Measurements from ENCODE around the gene KRT84. TPM values are rescaled to one million over a fixed set of nuclear protein-coding genes. Genes with fewer than 3 reads are reported as not detected.

Gene KRT84
- total RNA-seq, 2 donors from 2014 or later = not detected

DNA sequence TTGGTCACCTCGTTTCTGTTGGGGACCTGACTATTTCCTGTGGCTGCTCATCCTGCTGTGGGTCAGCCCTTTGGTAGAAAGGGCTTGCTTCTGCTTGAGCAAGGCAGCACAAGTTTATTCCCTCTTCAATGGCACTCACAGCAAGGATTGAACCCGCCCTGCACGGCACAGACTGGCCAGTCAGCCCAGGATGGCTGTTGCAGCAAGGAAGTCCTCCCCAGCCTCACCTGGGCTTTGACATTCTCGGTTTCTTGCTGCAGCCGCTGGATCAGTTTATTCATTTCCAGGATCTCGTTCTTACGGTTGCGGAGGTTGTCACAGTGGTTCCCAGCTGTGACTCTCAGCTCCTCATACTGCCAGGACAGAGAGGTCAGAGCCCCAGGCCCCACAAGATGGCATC is 11.2 kb upstream of the KRT84 start:
- Mint-ChIP-seq H3K36me3 (no peaks in the 10 kb centered on the region), H3K27ac (no peak overlapping the region), H3K9me3 (no peaks in the 10 kb centered on the region)
- DNase-seq (ENCODE audit: low spot score in 2 of 2) (no peak), ATAC-seq (no peak)

DNA sequence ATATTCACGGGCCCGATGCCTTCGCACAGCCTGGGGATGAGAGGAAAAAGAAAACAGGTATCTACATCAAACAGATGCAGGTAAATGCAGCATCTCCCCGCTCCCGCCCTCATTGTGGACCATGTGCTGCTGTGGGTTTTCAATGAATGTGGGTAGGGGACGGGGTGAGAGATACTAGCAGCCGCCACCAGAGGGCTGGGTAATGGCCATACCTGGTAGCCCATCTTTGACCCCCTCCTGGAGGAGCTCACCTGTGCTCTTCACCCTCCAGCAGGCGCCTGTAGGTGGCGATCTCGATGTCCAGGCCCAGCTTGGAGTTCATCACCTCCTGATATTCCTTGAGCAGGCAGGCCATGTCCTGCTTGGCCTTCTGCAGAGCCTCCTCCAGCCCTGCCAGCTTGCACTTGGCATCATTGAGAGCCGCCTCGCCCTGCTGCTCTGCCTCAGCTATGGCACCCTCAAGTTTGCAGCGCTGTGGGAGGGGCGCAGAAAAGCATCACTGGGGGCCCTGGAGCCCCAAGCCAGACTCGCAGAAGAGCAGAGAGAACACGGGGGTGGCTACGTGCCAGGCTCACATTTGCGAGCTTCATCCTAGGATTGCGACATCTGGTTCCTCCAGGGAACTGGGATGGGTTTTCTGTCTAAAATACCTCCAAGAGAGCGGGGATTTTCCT is 10.4 kb upstream of the KRT84 start:
- no peak overlapping the region for H3K27ac Mint-ChIP-seq
- no peak for DNase-seq (ENCODE audit: low spot score in 2 of 2)
- peak in 1 of 2 donors; percentile 66 for ATAC-seq
- H3K36me3 Mint-ChIP-seq = no peaks in the 10 kb centered on the region
- no peaks in the 10 kb centered on the region for H3K9me3 Mint-ChIP-seq

DNA sequence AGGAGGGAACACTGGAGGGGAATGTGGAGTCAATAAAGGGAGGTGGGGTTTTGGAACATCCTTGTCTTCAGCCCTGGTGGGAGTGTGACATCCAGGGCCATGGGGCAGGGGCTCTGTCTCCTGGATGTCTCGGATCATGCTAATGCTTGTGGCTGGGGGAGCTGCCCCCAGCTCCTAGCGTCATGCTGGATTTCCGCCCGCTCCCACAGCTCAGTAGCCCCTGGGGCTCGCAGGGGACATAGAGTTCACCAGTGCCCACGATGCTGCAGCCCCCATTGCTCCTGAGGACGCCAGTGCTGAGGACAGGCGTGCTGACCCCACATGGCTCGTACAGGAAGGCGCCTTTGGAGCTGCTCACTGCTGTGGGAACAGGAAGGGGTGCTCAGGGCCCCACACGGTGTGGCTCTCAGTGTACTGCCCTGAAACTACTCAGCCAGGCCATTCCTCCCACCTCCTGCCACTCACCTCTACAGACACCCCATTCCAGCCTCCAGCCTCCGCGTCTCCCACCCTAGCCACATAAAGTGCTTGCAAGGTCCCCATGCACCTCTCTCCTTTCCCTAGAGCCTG is 9.5 kb upstream of the KRT84 start:
- no peak for ATAC-seq
- H3K9me3 Mint-ChIP-seq = no peaks in the 10 kb centered on the region
- no peak overlapping the region for H3K27ac Mint-ChIP-seq

GRCh38 chr12:52392465-52393007 is 7.1 kb upstream of the KRT84 start:
- no peak for ATAC-seq
- Mint-ChIP-seq H3K27ac (no peak overlapping the region), H3K36me3 (no peaks in the 10 kb centered on the region), H3K9me3 (no peaks in the 10 kb centered on the region)
- DNase-seq (ENCODE audit: low spot score in 2 of 2) = no peak

More for the DNA sequence above, 9.5 kb upstream of the KRT84 start:
- H3K36me3 Mint-ChIP-seq = no peaks in the 10 kb centered on the region
- DNase-seq (ENCODE audit: low spot score in 2 of 2) = no peak

GRCh38 chr12:52391618-52392002 is 6.2 kb upstream of the KRT84 start:
- H3K27ac Mint-ChIP-seq = no peak overlapping the region
- H3K9me3 Mint-ChIP-seq = no peaks in the 10 kb centered on the region
- DNase-seq (ENCODE audit: low spot score in 2 of 2) (no peak), ATAC-seq (no peak)
- H3K36me3 Mint-ChIP-seq = no peaks in the 10 kb centered on the region

GRCh38 chr12:52390739-52391617 is 5.5 kb upstream of the KRT84 start:
- Mint-ChIP-seq H3K9me3 (no peaks in the 10 kb centered on the region), H3K36me3 (no peaks in the 10 kb centered on the region), H3K27ac (no peak overlapping the region)
- ATAC-seq (no peak), DNase-seq (ENCODE audit: low spot score in 2 of 2) (no peak)

GRCh38 chr12:52389313-52390207 is 4.1 kb upstream of the KRT84 start:
- Mint-ChIP-seq H3K36me3 (no peaks in the 10 kb centered on the region), H3K27ac (no peak overlapping the region), H3K9me3 (no peaks in the 10 kb centered on the region)
- DNase-seq (ENCODE audit: low spot score in 2 of 2) = no peak
- ATAC-seq = no peak

DNA sequence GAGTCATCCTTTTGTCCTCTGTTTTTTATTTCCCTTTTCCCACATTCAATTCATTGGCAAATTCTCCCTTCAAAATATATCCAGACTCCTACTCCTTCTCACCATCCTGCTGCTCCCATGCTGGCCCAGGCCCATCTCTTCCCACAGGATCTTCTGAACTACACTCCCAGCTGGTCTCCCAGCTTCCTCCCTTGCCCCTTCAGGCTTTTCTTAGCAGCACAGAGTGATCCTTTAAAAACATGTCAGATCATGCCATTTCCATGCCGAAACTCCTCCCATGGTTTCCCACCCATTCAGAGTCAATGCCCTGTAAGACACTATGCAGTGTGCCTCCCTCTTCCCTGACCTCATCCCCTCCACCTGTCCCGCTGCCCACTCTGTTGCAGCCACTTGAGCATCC is 2.4 kb upstream of the KRT84 start:
- no peaks in the 10 kb centered on the region for H3K9me3 Mint-ChIP-seq
- DNase-seq (ENCODE audit: low spot score in 2 of 2) (no peak), ATAC-seq (no peak)
- H3K36me3 Mint-ChIP-seq = no peaks in the 10 kb centered on the region
- no peak overlapping the region for H3K27ac Mint-ChIP-seq

DNA sequence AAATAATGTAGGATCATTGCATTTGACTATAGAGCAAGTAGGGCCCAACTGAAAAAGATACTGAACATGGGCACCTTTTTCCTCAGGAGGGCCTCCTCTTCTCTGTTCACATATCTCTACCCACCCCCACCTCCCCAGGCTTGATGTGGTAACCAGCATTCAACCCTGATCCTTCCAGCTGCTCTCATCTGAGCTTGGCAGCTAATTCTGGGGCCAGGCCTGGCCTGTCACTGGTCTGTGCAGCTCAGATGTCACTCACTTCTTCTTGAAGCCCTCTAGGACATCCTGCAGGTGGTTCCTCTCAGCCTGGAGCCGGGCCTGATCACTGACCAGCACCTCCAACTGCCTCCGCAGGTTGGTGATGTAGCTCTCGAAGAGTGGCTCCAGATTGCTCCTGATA is 2.1 kb downstream of the KRT84 start:
- Mint-ChIP-seq H3K27ac (no peak overlapping the region), H3K9me3 (no peaks in the 10 kb centered on the region), H3K36me3 (no peaks in the 10 kb centered on the region)
- ATAC-seq (no peak), DNase-seq (ENCODE audit: low spot score in 2 of 2) (no peak)

- Mint-ChIP-seq H3K36me3 (no peaks in the 10 kb centered on the region), H3K27ac (peak overlapping the region in 1 of 2 donors; percentile 59), H3K9me3 (no peaks in the 10 kb centered on the region)
- DNase-seq (ENCODE audit: low spot score in 2 of 2) (no peak), ATAC-seq (peak in 1 of 2 donors; percentile 63)
Measured at GRCh38 chr12:52382854-52383253, 2.6 kb downstream of the KRT84 start.

DNA sequence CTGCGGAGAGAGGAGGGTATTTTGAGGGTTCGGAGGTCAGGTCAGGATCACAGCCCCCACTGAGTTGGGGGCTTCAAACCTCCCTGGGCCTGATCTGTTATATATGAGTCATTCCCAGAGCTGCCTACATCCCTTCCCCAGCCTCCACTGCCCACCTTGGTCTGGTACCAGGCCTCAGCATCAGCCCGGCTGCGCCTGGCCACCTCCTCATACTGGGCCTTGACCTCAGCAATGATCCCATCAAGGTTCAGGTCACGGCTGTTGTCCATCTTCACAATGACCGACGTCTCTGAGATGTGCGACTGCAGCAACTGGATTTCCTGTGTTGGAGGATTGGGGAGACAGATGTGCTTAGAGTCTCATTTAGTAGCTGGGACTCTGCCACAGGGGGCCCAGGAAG is 4.2 kb downstream of the KRT84 start:
- no peaks in the 10 kb centered on the region for H3K36me3 Mint-ChIP-seq
- peak overlapping the region in 1 of 2 donors; percentile 61 for H3K27ac Mint-ChIP-seq
- H3K9me3 Mint-ChIP-seq = no peaks in the 10 kb centered on the region
- ATAC-seq = no peak
- no peak for DNase-seq (ENCODE audit: low spot score in 2 of 2)

GRCh38 chr12:52380271-52380694 is 5.2 kb downstream of the KRT84 start:
- Mint-ChIP-seq H3K36me3 (no peaks in the 10 kb centered on the region), H3K27ac (no peak overlapping the region), H3K9me3 (no peaks in the 10 kb centered on the region)
- ATAC-seq = no peak
- DNase-seq (ENCODE audit: low spot score in 2 of 2) = peak in 1 of 2 donors; percentile 22

DNA sequence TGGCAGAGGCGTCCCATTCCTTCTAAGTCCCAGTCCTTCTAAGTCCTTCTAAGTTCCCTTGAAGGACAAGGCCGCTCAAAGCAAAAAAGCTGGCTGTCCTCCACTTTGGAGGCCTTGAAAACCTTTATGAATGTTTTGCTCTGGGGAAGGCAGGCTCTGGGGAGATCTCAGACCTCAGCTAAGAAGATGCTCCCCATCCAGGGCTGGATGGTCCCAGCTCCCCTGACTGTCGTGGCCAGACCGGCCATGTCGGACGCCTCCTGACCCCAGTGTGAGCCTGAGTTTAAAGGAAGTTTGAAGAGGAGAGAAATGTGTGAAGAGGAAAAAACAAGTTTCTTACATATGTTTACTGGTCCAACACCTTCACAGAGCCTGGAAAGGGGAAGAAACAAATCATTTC is 5.9 kb downstream of the KRT84 start:
- no peak for DNase-seq (ENCODE audit: low spot score in 2 of 2)
- no peaks in the 10 kb centered on the region for H3K36me3 Mint-ChIP-seq
- H3K9me3 Mint-ChIP-seq = no peaks in the 10 kb centered on the region
- no peak for ATAC-seq
- H3K27ac Mint-ChIP-seq = no peak overlapping the region

GRCh38 chr12:52378091-52378490 is 7.4 kb downstream of the KRT84 start:
- H3K36me3 Mint-ChIP-seq = no peaks in the 10 kb centered on the region
- no peak for DNase-seq (ENCODE audit: low spot score in 2 of 2)
- ATAC-seq = no peak
- no peak overlapping the region for H3K27ac Mint-ChIP-seq
- no peaks in the 10 kb centered on the region for H3K9me3 Mint-ChIP-seq

GRCh38 chr12:52377266-52377665 is 8.2 kb downstream of the KRT84 start:
- Mint-ChIP-seq H3K9me3 (no peaks in the 10 kb centered on the region), H3K36me3 (no peaks in the 10 kb centered on the region), H3K27ac (peak overlapping the region in 1 of 2 donors; percentile 92)
- ATAC-seq (no peak), DNase-seq (ENCODE audit: low spot score in 2 of 2) (no peak)

Measured in activated naive CD4-positive, alpha-beta T cell treated with anti-CD3 and anti-CD28 coated beads, Interleukin-2, amount 50 U/mL, for 72 hours (primary cell).